Calu3 (cell line): ENCODE data around the gene ADAM19. TPM values are rescaled to one million over a fixed set of nuclear protein-coding genes. Genes with fewer than 3 reads are reported as not detected.

Source experiments
- BruUV-seq: library from RNA; stranded (reverse); fragments of 400-500 nt; replicated peaks from 2 replicates; lab custom pipeline; 2021; lab: Mats Ljungman, UMichigan
- CTCF ChIA-PET: fragments of 300-600 bp; sonication (Branson Sonifier 250); formaldehyde crosslinking; loops from one replicate; lab custom pipeline; 2022; ENCODE audit warnings: antibody characterized with exemption; lab: Charles Lee
- DNase-seq: peaks from one replicate; pipeline ENCODE4 v3.0.0; 2022
- H3K27ac Mint-ChIP-seq: one replicate; pipeline ENCODE4 v1.8.0; 2022; ENCODE audit warnings: mixed read lengths; ENCODE audit not compliant: unreplicated experiment
- H3K27me3 Mint-ChIP-seq: one replicate; pipeline ENCODE4 v1.8.0; 2022; ENCODE audit warnings: mixed read lengths; ENCODE audit not compliant: unreplicated experiment
- H3K36me3 Mint-ChIP-seq: one replicate; pipeline ENCODE4 v1.8.0; 2022; ENCODE audit warnings: mild to moderate bottlenecking, moderate library complexity, mixed read lengths; ENCODE audit not compliant: insufficient read depth, unreplicated experiment
- H3K4me1 Mint-ChIP-seq: one replicate; pipeline ENCODE4 v1.8.0; 2022; ENCODE audit warnings: mild to moderate bottlenecking, low read depth, mixed read lengths; ENCODE audit not compliant: unreplicated experiment
- H3K4me3 Mint-ChIP-seq: one replicate; pipeline ENCODE4 v1.8.0; 2022; ENCODE audit warnings: mild to moderate bottlenecking, low read depth, moderate library complexity, mixed read lengths; ENCODE audit not compliant: unreplicated experiment
- H3K9me3 Mint-ChIP-seq: one replicate; pipeline ENCODE4 v1.8.0; 2022; ENCODE audit warnings: low read depth, mixed read lengths; ENCODE audit not compliant: unreplicated experiment
- CTCF ChIP-seq: fragments of 200-600 bp; IDR thresholded peaks from one replicate; pipeline ENCODE4 v1.8.0; 2022; ENCODE audit warnings: antibody characterized with exemption; ENCODE audit not compliant: unreplicated experiment
- intact Hi-C: fragments of 100-400 bp; cut with micrococcal nuclease; formaldehyde crosslinking; loops from one replicate; pipeline ENCODE4 v1.10.0; 2022; ENCODE audit not compliant: unreplicated experiment
- total RNA-seq: library from RNA; stranded (reverse); gene quantifications from 2 replicates; pipeline ENCODE4 v1.2.3, GENCODE V29; 2022

The ADAM19 gene
- total RNA-seq, 1 experiment from 2014 or later = 16.2 TPM

DNA sequence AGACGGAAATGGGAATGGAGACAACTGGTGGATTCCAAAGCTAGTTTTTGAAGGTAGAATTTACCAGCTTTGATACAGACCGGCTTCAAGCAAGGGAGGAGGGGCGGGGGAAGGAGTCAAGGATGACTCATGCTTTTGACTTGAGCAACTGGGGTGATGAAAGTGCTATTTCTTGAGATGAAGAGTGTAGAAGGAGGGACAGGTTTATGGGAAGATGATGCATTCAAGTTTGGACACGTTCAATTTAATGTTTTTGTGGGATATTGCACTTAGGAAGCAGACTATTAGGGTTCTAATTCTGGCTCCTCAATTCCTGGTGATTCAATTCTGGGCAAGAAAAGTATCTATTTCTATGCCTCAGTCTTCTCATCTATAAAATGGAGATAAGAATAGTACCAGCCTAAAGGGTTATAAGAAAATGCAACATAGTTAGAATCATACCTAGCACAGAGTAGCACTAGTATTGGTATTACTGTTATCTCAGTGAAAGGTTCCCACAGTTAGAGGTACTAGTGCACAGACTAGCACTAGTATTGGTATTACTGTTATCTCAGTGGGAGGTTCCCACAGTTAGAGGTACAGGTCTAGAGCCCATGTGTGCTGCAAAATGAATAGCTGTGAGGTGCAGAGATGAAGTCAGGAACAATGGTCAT, 110.9 kb downstream of the ADAM19 start:
- no TSS peak for BruUV-seq
- Mint-ChIP-seq H3K9me3 (no peaks in the 10 kb centered on the region), H3K4me1 (peaks cover 16% of the 10 kb centered on the region), H3K27me3 (no peaks in the 10 kb centered on the region), H3K36me3 (peaks cover 15% of the 10 kb centered on the region), H3K27ac (peak overlapping the region; percentile 43), H3K4me3 (no peak overlapping the region)
- intact Hi-C loops = no loop called here
- no peak for TF ChIP-seq CTCF
- CTCF ChIA-PET = interaction anchor here (1.0 to 1.8 kb wide), 2 partner anchors 15 to 17 kb away, joined by 4 to 5 read pairs; no protein-coding TSS in a partner anchor
- peak; percentile 71 for DNase-seq

GRCh38 chr5:157463621-157464518, 111.7 kb downstream of the ADAM19 start:
- BruUV-seq = no TSS peak
- peak overlapping the region; percentile 43 for H3K27ac Mint-ChIP-seq
- H3K4me3 Mint-ChIP-seq = no peak overlapping the region

GRCh38 chr5:157463081-157463480, 112.5 kb downstream of the ADAM19 start:
- CTCF ChIA-PET = interaction anchor here (0.8 to 1.8 kb wide), 3 partner anchors 9 to 33 kb away, joined by 3 to 4 read pairs (median 3); no protein-coding TSS in a partner anchor
- intact Hi-C loops = no loop called here
- no peak for DNase-seq
- Mint-ChIP-seq H3K27me3 (no peaks in the 10 kb centered on the region), H3K4me3 (no peak overlapping the region), H3K27ac (no peak overlapping the region), H3K36me3 (peaks cover 17% of the 10 kb centered on the region), H3K4me1 (peaks cover 16% of the 10 kb centered on the region), H3K9me3 (no peaks in the 10 kb centered on the region)
- BruUV-seq = no TSS peak
- no peak for TF ChIP-seq CTCF

More at GRCh38 chr5:157463621-157464518, 111.7 kb downstream of the ADAM19 start:
- DNase-seq = no peak
- Mint-ChIP-seq H3K27me3 (no peaks in the 10 kb centered on the region), H3K9me3 (no peaks in the 10 kb centered on the region), H3K36me3 (peaks cover 17% of the 10 kb centered on the region), H3K4me1 (peaks cover 16% of the 10 kb centered on the region)
- TF ChIP-seq CTCF = no peak
- intact Hi-C loops = no loop called here
- CTCF ChIA-PET = interaction anchor here (1.0 to 1.8 kb wide), 2 partner anchors 14 to 17 kb away, joined by 4 to 5 read pairs; no protein-coding TSS in a partner anchor

DNA sequence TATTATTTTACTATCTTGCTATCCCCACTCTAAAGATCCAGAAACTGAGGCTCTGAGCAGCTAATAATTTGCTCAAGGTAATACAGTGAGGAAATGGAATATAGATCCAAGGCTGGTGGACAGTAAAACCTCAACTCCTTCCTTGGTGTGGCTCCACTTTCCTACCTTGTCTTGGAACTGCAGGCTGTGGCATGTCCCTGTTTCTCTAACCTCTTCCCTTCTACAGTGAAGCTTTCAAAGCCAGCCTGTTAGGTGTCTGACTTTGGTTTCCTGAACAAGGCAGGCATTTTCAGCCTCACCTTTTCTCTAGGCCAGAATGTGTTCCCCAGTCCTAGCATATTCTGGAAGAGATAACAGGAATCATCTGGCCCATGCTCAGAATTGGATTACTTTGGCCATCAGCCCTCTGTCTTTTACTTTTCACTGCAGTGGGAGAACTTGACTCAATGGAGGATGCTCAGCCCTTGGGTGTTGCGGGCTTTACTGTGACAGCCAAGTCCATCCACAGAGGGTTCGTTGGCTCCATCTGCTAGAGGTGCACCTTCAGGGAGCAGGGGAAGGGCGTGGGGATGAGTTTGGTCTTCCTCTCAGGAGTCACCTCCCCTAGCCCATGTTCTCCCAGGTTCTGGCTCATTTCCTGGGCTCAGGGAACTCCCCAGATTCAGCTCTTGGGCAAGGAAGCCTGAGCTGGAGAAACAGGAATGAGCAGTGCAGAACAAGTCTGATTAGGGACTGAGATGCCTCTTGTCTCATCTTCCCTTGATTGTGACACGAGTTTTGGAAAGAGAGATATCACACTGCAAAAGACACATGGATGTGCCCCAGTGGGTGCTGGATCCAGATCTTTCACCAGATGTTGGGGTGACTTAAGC, 114.4 kb downstream of the ADAM19 start:
- no peaks in the 10 kb centered on the region for H3K27me3 Mint-ChIP-seq
- BruUV-seq = no TSS peak
- H3K9me3 Mint-ChIP-seq = no peaks in the 10 kb centered on the region
- DNase-seq = no peak
- peaks cover 16% of the 10 kb centered on the region for H3K4me1 Mint-ChIP-seq
- H3K27ac Mint-ChIP-seq = no peak overlapping the region
- H3K36me3 Mint-ChIP-seq = peaks cover 17% of the 10 kb centered on the region
- no peak for TF ChIP-seq CTCF
- CTCF ChIA-PET = interaction anchor here (0.7 to 1.7 kb wide), 2 partner anchors 11 to 943 kb away, joined by 3 read pairs; no protein-coding TSS in a partner anchor
- H3K4me3 Mint-ChIP-seq = peak overlapping the region; percentile 70
- intact Hi-C loops = no loop called here
